ENCODE data around the gene OPN3.

The OPN3 gene

DNA sequence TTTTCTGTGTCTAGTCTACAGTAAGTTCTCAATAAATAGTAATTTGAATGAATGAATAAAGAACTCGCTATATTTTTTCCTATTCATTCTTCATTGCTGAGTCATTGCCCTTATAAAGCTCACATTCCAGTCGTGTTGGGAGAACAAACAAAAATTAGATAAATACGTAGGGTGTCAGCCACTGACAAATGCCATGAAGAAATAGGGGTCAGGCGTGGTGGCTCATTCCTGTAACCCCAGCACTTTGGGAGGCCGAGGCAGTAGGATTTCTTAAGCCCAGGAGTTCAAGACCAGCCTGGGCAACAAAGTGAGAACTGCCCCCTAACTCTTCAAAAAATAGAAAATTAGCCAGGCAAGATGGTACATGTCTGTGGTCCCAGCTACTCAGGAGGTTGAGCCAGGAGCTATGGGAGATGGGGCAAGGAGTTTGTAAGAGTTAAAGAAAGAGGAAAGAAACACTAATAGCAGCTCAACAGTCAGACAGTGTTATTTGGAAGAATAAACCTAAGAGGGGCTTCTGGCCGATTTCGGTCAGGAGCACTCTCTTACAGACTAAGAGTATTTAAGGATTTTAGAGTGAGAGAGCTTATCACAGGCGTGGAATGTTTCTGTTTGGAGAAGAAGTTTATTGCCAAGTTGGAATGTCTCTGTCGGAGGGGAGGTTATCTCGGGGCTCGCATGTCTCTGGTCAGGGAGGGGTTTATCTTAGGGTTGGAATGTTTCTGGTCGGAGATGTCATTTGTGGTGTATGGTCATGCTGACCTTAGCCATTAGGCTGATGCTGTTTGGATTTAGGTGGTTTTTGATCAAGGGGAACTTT is 1.8 kb upstream of the OPN3 start:
- no peaks in the 10 kb centered on the region for H3K36me3 ChIP-seq (ENCODE audit: control insufficient read depth, insufficient read depth, low read length)
- H3K27me3 ChIP-seq (ENCODE audit: control insufficient read depth, insufficient read depth, low read length): no peaks in the 10 kb centered on the region
- H3K9me3 ChIP-seq (ENCODE audit: control insufficient read depth, low read length): no peaks in the 10 kb centered on the region
- TF ChIP-seq, protein P1, sequence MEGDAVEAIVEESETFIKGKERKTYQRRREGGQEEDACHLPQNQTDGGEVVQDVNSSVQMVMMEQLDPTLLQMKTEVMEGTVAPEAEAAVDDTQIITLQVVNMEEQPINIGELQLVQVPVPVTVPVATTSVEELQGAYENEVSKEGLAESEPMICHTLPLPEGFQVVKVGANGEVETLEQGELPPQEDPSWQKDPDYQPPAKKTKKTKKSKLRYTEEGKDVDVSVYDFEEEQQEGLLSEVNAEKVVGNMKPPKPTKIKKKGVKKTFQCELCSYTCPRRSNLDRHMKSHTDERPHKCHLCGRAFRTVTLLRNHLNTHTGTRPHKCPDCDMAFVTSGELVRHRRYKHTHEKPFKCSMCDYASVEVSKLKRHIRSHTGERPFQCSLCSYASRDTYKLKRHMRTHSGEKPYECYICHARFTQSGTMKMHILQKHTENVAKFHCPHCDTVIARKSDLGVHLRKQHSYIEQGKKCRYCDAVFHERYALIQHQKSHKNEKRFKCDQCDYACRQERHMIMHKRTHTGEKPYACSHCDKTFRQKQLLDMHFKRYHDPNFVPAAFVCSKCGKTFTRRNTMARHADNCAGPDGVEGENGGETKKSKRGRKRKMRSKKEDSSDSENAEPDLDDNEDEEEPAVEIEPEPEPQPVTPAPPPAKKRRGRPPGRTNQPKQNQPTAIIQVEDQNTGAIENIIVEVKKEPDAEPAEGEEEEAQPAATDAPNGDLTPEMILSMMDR (IDR thresholded peaks at IDR 0.05): no peak
- H3K4me1 ChIP-seq: peaks cover 4% of the 10 kb centered on the region
- no peak overlapping the region for H3K9ac ChIP-seq
- no peaks in the 10 kb centered on the region for H3K79me2 ChIP-seq
- no peak overlapping the region for H3K4me2 ChIP-seq (ENCODE audit: low read length)
- no peak overlapping the region for H2AFZ ChIP-seq
- H3K4me3 ChIP-seq (ENCODE audit: low read depth, low read length): no peak overlapping the region
- no peak overlapping the region for H3K27ac ChIP-seq

DNA sequence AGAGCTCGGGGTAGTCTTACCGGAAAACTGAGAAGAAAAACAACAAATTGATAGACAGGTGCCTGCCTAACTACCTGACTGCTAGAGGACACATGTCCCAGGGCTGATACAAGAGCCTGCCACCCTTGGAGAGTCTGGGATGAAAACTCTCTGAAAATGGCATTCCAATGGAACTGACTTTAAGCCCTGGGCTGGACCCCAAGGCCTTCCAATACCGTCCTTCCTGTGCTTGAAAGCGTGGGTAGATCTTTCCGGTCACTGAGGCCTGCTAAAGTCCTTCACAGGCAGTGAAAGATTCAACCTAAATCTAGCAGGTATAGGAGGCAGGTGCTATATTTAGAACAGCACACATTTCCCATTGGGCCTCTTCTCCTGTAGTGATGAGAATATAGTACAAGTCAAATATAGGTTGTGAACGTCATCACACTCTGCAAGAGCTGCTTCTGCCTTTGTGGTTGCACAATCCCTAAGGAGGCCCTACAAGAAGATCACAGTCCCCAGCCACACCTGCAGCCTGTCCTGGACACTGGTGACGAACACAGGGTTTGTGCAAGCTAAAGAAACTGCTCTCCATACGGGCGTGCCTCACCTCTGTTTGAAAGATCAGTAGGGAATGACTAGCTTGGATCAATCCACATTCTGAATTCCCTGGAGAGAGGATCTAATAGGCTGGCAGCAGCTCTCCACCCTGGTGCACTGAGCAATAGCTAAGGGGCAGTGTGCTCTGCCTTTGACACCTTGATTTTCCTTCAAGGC is 876 bp upstream of the OPN3 start:
- Histone ChIP-seq H3K79me2 (no peaks in the 10 kb centered on the region), H3K9me3 (ENCODE audit: control insufficient read depth, low read length) (no peaks in the 10 kb centered on the region), H3K27me3 (ENCODE audit: control insufficient read depth, insufficient read depth, low read length) (no peaks in the 10 kb centered on the region), H3K4me3 (ENCODE audit: low read depth, low read length) (peak overlapping the region; percentile 36), H3K4me2 (ENCODE audit: low read length) (peak overlapping the region; percentile 52), H3K27ac (peak overlapping the region; percentile 36), H3K4me1 (peaks cover 4% of the 10 kb centered on the region), H2AFZ (peak overlapping the region; percentile 89), H3K9ac (no peak overlapping the region), H3K36me3 (ENCODE audit: control insufficient read depth, insufficient read depth, low read length) (no peaks in the 10 kb centered on the region)
- TF ChIP-seq, protein P1 (IDR thresholded peaks at IDR 0.05): no peak

DNA sequence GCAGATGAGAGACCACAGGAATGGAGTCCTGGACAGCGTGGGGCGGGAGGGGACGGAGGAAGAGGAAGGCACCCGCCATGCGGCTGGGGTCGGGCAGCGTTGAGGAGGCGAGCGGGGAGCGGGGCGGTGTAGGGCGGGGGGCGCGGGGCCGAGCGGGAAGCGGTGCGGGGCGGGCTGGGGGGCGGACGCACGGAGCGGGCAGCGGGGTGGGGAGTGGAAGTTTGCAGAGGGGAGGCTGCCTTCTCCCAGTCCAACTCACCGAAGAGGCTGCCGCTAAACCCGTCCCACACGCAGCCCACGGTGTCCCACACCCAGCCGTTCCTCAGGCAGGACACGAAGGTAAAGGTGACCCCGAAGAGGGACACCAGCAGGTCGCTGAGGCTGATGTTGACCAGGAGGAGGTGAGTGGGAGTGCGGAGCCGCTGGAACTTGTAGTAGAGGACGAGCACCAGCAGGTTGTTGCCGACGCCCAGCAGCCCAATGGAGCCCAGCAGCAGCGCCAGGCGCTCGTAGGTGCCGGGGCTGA is 483 bp downstream of the OPN3 start:
- H3K27ac ChIP-seq: no peak overlapping the region
- H3K4me3 ChIP-seq (ENCODE audit: low read depth, low read length): peak overlapping the region; percentile 65
- no peaks in the 10 kb centered on the region for H3K36me3 ChIP-seq (ENCODE audit: control insufficient read depth, insufficient read depth, low read length)
- H3K27me3 ChIP-seq (ENCODE audit: control insufficient read depth, insufficient read depth, low read length): no peaks in the 10 kb centered on the region
- H2AFZ ChIP-seq: peak overlapping the region; percentile 92
- no peak overlapping the region for H3K9ac ChIP-seq
- no peaks in the 10 kb centered on the region for H3K9me3 ChIP-seq (ENCODE audit: control insufficient read depth, low read length)
- peaks cover 4% of the 10 kb centered on the region for H3K4me1 ChIP-seq
- TF ChIP-seq, protein P1 (IDR thresholded peaks at IDR 0.05): no peak
- no peaks in the 10 kb centered on the region for H3K79me2 ChIP-seq
- H3K4me2 ChIP-seq (ENCODE audit: low read length): peak overlapping the region; percentile 64

DNA sequence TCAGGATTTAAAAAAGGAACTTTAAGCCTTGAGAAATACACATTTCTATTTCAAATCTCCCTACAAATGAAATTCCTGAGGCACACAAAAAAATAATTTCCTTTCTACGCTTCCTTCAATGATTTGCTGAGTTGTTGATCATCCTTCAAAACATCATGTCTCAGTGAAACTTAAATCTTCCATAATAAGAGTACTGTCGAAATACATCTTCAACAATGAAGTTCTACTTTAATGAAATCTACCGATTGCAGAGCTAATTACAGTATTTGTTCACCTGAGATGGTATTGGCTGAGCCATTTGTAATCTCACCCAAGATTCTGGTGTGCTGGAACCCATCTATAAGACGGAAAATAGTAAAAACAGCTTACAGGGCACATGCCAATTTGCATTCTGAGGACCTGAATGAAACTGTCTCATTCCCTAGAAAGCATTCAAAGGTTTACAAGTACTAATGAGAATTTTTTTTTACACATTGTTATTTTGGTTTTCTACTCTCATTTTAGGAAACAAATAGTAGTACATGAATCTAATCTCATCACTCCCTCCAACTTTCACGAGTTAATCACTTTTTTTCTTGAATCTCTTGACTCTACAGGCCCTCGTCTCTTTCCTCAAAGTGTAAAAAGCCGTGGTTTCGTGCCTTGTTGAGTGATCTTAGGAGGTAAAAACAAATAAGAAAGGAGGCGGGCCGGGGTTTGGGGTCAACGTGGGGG is 1.1 kb downstream of the OPN3 start:
- peak overlapping the region; percentile 65 for H3K4me3 ChIP-seq (ENCODE audit: low read depth, low read length)
- peaks cover 4% of the 10 kb centered on the region for H3K4me1 ChIP-seq
- H3K9me3 ChIP-seq (ENCODE audit: control insufficient read depth, low read length): no peaks in the 10 kb centered on the region
- TF ChIP-seq, protein P1 (IDR thresholded peaks at IDR 0.05): no peak
- H3K36me3 ChIP-seq (ENCODE audit: control insufficient read depth, insufficient read depth, low read length): no peaks in the 10 kb centered on the region
- H2AFZ ChIP-seq: peak overlapping the region; percentile 66
- H3K27me3 ChIP-seq (ENCODE audit: control insufficient read depth, insufficient read depth, low read length): no peaks in the 10 kb centered on the region
- no peak overlapping the region for H3K9ac ChIP-seq
- H3K79me2 ChIP-seq: no peaks in the 10 kb centered on the region
- peak overlapping the region; percentile 64 for H3K4me2 ChIP-seq (ENCODE audit: low read length)
- H3K27ac ChIP-seq: no peak overlapping the region

Data from parathyroid adenoma (tissue), 2 donors.